Lung (tissue), 12 donors: ENCODE data around the gene ALDH1B1. TPM values are rescaled to one million over a fixed set of nuclear protein-coding genes. Genes with fewer than 3 reads are reported as not detected.

Experiments
- ATAC-seq: fragments of 200-7000 bp; cut with Tn5 transposase; one replicate; pipeline ENCODE4 v1.9.1; 2020; ENCODE audit warnings: moderate number of reproducible peaks; ENCODE audit not compliant: insufficient read depth, low FRiP score
- DNase-seq, 3 donors: peaks; one replicate each; pipeline ENCODE4 v3.0.0-alpha.2; 2013 to 2017
- H3K27ac ChIP-seq, 2 donors: one replicate each; pipeline ENCODE4 v1.5.1; 2013; ENCODE audit warnings: mild to moderate bottlenecking in 2 of 2, moderate library complexity in 2 of 2, control low read depth in 1 of 2, inconsistent platforms in 1 of 2, low read depth in 1 of 2, low read length in 1 of 2
- H3K27me3 ChIP-seq, 3 donors: one replicate each; pipeline ENCODE4 v1.5.1; 2013; ENCODE audit warnings: low read length in 2 of 3; ENCODE audit not compliant: control insufficient read depth in 3 of 3, insufficient read depth in 3 of 3
- H3K36me3 ChIP-seq, 4 donors: one replicate each; pipeline ENCODE4 v1.5.1; 2013; ENCODE audit warnings: low read length in 4 of 4, mild to moderate bottlenecking in 1 of 4, moderate library complexity in 1 of 4; ENCODE audit not compliant: control insufficient read depth in 4 of 4, insufficient read depth in 4 of 4
- H3K4me1 ChIP-seq, 5 donors: one replicate each; pipeline ENCODE4 v1.5.1; 2013; ENCODE audit warnings: low read length in 5 of 5, mild to moderate bottlenecking in 2 of 5, moderate library complexity in 1 of 5; ENCODE audit not compliant: control insufficient read depth in 5 of 5, insufficient read depth in 5 of 5
- H3K4me3 ChIP-seq: one replicate; pipeline ENCODE4 v1.5.1; 2013; ENCODE audit warnings: mild to moderate bottlenecking, control low read depth, moderate library complexity
- H3K9ac ChIP-seq, 2 donors: one replicate each; pipeline ENCODE4 v1.5.1; 2013; ENCODE audit warnings: low read length in 2 of 2, control low read depth in 1 of 2; ENCODE audit not compliant: insufficient read depth in 1 of 2
- H3K9me3 ChIP-seq, 4 donors: one replicate each; pipeline ENCODE4 v1.5.1; 2013; ENCODE audit warnings: low read length in 3 of 4, mild to moderate bottlenecking in 1 of 4, moderate library complexity in 1 of 4; ENCODE audit not compliant: control insufficient read depth in 4 of 4, insufficient read depth in 3 of 4
- CTCF ChIP-seq: IDR thresholded peaks from 2 replicates; pipeline ENCODE4 v1.5.1; 2012; ENCODE audit warnings: mild to moderate bottlenecking; ENCODE audit errors: control extremely low read depth, extremely low read depth
- WGBS, 2 donors: extraction: QIAGEN DNeasy Blood & Tissue Kit; methylation state at CpG; one replicate each; pipeline ENCODE4 v1.1.7; 2013; 5-methylcytosine and 5-hydroxymethylcytosine counted together
- polyA plus RNA-seq, 2 donors: library from polyadenylated mRNA; stranded (reverse); fragments of 200-250 nt; gene quantifications; one replicate each; pipeline ENCODE4 v1.2.1, GENCODE V29; 2013
- total RNA-seq, 2 donors: library from RNA; depleted of rRNA in 1 of 2; stranded (reverse); fragments of >200 nt in 1 of 2; gene quantifications; one replicate each; pipeline ENCODE4 v1.2.1, GENCODE V29; 2014 to 2021
- donor health status: control.
- donor health status: control.
- donor health status: Bipolar disorder and iron deficiency.
- donor health status: healthy.
- donor health status: DM: yes; HTN: yes; CAD: no.

ALDH1B1 gene
- total and polyA plus RNA-seq, 4 donors: 6.4 to 21.1 (median 12.0) TPM

DNA sequence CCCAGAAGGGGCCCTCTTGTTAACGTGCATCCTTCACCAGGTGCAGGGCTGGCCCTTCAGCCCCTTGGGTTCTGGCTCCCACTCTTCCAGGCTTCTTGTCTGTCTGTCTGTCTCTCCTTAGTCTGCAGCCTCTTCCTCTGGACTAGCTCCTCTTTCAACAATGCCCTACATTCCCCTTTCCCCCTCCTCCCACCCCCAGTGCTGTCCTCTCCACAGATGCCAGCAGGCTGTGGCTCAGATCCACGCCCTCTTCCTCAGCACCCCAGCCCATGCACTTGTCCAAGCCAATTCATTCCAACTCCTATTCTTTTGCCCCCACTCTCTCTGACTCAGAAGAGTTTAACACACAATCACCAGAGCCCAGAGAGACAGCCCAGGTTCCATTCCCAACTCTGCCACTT lies 45.2 kb upstream of the ALDH1B1 start:
- Histone ChIP-seq H3K4me3 (no peak overlapping the region), H3K9ac (no peak overlapping the region), H3K27me3 (no peaks in the 10 kb centered on the region), H3K9me3 (peaks cover 0 to 3% (median 0%) of the 10 kb centered on the region in 4 donors), H3K4me1 (peaks cover 0 to 10% (median 0%) of the 10 kb centered on the region in 5 donors), H3K36me3 (no peaks in the 10 kb centered on the region), H3K27ac (no peak overlapping the region)
- ATAC-seq (no peak), DNase-seq (no peak)
- 65 to 87% methylated on average over 2 of the region's 2 CpGs for WGBS, 2 donors
- no peak for TF ChIP-seq CTCF

GRCh38 chr9:38347946-38348345 lies 44.6 kb upstream of the ALDH1B1 start:
- TF ChIP-seq CTCF: no peak
- WGBS, 2 donors: 83 to 90% methylated on average over 3 of the region's 3 CpGs
- Histone ChIP-seq H3K27me3 (no peaks in the 10 kb centered on the region), H3K4me1 (peaks cover 0 to 10% (median 0%) of the 10 kb centered on the region in 5 donors), H3K9me3 (peaks cover 0 to 3% (median 0%) of the 10 kb centered on the region in 4 donors), H3K27ac (no peak overlapping the region), H3K4me3 (no peak overlapping the region), H3K9ac (no peak overlapping the region), H3K36me3 (no peaks in the 10 kb centered on the region)
- DNase-seq (no peak), ATAC-seq (no peak)

GRCh38 chr9:38350529-38350928 lies 42.0 kb upstream of the ALDH1B1 start:
- TF ChIP-seq CTCF: no peak
- no peak for ATAC-seq
- WGBS, 2 donors: 87 to 90% methylated on average over 2 of the region's 2 CpGs
- no peak overlapping the region for H3K4me3 ChIP-seq
- H3K27me3 ChIP-seq: no peaks in the 10 kb centered on the region
- no peak overlapping the region for H3K9ac ChIP-seq
- peaks cover 0 to 10% (median 0%) of the 10 kb centered on the region in 5 donors for H3K4me1 ChIP-seq
- H3K9me3 ChIP-seq: peaks cover 0 to 3% (median 0%) of the 10 kb centered on the region in 4 donors
- H3K27ac ChIP-seq: no peak overlapping the region
- DNase-seq: no peak
- no peaks in the 10 kb centered on the region for H3K36me3 ChIP-seq

DNA sequence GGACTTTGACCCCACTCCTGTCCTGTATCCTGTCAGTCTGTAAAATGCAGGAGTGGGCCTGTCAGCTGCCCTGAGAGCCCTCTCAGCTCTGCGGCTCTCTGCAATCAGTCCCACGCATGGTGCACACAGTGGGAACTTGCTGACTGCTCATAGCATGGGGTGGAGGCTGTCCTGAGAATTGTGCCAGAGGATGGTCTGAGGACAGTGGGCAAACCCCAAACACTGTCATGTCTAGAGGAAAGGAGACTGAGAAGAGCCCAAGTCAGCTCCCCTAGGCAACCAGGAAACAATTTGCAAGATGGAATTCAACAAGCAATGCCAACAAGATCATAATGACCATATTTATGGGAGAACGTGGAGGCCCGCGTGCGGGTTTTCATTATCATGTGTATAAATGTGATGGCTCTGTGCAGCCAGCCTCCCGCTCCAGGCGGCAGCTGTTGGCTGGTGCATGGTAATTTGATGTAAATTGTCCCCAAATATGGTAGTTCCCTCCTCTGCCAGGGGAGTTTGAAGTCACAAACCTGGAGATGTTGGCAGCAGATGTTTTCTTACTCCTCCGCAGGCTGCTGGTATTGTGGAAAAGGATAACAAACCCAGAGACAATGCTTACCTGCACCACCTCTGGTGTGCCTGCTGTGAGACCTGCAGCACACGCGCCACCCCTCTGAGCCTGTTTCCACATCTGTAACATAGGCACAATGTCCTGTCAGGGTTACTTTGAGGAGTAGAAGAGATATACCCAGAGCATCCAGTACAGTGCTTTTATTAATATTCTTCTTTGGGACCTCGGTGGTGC lies 39.8 kb upstream of the ALDH1B1 start:
- peaks cover 0 to 3% (median 0%) of the 10 kb centered on the region in 4 donors for H3K9me3 ChIP-seq
- no peak overlapping the region for H3K4me3 ChIP-seq
- TF ChIP-seq CTCF: no peak
- no peaks in the 10 kb centered on the region for H3K36me3 ChIP-seq
- 92 to 93% methylated on average over 12 of the region's 12 CpGs for WGBS, 2 donors
- H3K27me3 ChIP-seq: no peaks in the 10 kb centered on the region
- DNase-seq (no peak), ATAC-seq (no peak)
- no peaks in the 10 kb centered on the region for H3K4me1 ChIP-seq
- H3K9ac ChIP-seq: no peak overlapping the region
- H3K27ac ChIP-seq: no peak overlapping the region
